ENCODE data around the gene ENO1. TPM values are rescaled to one million over a fixed set of nuclear protein-coding genes. Genes with fewer than 3 reads are reported as not detected.

The ENO1 gene
- total and polyA plus RNA-seq, 9 of the 15 experiments (the other 6 are each of a cell fraction or from before 2014, with no cell fraction given), result 2,249 to 7,472 (median 2,868) TPM

- TF ChIP-seq CTCF (IDR thresholded peaks at IDR 0.05 in 2 of 3, conservative IDR thresholded peaks at IDR 0.05 in 1 of 3; ENCODE audit: insufficient read depth in 2 of 3, low read depth in 1 of 3, low read length in 3 of 3), result peak; percentile 44 to 51 (median 45)
- TF ChIP-seq RAD21 (CRISPR knock-in tag; conservative IDR thresholded peaks at IDR 0.05 in 1 of 2, IDR thresholded peaks at IDR 0.05 in 1 of 2), result peak in 1 of 2 experiments; percentile 41; a peak in 2 of 4 replicates
- no peak for TF ChIP-seq CBX5 (IDR thresholded peaks at IDR 0.05; ENCODE audit: borderline replicate concordance, low read depth)
- peak; percentile 49; the same call in 1 of the 2 replicates for TF ChIP-seq ATF7 (IDR thresholded peaks at IDR 0.05)
- TF ChIP-seq, protein P1, sequence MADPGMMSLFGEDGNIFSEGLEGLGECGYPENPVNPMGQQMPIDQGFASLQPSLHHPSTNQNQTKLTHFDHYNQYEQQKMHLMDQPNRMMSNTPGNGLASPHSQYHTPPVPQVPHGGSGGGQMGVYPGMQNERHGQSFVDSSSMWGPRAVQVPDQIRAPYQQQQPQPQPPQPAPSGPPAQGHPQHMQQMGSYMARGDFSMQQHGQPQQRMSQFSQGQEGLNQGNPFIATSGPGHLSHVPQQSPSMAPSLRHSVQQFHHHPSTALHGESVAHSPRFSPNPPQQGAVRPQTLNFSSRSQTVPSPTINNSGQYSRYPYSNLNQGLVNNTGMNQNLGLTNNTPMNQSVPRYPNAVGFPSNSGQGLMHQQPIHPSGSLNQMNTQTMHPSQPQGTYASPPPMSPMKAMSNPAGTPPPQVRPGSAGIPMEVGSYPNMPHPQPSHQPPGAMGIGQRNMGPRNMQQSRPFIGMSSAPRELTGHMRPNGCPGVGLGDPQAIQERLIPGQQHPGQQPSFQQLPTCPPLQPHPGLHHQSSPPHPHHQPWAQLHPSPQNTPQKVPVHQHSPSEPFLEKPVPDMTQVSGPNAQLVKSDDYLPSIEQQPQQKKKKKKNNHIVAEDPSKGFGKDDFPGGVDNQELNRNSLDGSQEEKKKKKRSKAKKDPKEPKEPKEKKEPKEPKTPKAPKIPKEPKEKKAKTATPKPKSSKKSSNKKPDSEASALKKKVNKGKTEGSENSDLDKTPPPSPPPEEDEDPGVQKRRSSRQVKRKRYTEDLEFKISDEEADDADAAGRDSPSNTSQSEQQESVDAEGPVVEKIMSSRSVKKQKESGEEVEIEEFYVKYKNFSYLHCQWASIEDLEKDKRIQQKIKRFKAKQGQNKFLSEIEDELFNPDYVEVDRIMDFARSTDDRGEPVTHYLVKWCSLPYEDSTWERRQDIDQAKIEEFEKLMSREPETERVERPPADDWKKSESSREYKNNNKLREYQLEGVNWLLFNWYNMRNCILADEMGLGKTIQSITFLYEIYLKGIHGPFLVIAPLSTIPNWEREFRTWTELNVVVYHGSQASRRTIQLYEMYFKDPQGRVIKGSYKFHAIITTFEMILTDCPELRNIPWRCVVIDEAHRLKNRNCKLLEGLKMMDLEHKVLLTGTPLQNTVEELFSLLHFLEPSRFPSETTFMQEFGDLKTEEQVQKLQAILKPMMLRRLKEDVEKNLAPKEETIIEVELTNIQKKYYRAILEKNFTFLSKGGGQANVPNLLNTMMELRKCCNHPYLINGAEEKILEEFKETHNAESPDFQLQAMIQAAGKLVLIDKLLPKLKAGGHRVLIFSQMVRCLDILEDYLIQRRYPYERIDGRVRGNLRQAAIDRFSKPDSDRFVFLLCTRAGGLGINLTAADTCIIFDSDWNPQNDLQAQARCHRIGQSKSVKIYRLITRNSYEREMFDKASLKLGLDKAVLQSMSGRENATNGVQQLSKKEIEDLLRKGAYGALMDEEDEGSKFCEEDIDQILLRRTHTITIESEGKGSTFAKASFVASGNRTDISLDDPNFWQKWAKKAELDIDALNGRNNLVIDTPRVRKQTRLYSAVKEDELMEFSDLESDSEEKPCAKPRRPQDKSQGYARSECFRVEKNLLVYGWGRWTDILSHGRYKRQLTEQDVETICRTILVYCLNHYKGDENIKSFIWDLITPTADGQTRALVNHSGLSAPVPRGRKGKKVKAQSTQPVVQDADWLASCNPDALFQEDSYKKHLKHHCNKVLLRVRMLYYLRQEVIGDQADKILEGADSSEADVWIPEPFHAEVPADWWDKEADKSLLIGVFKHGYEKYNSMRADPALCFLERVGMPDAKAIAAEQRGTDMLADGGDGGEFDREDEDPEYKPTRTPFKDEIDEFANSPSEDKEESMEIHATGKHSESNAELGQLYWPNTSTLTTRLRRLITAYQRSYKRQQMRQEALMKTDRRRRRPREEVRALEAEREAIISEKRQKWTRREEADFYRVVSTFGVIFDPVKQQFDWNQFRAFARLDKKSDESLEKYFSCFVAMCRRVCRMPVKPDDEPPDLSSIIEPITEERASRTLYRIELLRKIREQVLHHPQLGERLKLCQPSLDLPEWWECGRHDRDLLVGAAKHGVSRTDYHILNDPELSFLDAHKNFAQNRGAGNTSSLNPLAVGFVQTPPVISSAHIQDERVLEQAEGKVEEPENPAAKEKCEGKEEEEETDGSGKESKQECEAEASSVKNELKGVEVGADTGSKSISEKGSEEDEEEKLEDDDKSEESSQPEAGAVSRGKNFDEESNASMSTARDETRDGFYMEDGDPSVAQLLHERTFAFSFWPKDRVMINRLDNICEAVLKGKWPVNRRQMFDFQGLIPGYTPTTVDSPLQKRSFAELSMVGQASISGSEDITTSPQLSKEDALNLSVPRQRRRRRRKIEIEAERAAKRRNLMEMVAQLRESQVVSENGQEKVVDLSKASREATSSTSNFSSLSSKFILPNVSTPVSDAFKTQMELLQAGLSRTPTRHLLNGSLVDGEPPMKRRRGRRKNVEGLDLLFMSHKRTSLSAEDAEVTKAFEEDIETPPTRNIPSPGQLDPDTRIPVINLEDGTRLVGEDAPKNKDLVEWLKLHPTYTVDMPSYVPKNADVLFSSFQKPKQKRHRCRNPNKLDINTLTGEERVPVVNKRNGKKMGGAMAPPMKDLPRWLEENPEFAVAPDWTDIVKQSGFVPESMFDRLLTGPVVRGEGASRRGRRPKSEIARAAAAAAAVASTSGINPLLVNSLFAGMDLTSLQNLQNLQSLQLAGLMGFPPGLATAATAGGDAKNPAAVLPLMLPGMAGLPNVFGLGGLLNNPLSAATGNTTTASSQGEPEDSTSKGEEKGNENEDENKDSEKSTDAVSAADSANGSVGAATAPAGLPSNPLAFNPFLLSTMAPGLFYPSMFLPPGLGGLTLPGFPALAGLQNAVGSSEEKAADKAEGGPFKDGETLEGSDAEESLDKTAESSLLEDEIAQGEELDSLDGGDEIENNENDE (IDR thresholded peaks at IDR 0.05; ENCODE audit: low read depth, low read length), result no peak
- no peak for TF ChIP-seq ATF1 (CRISPR knock-in tag; IDR thresholded peaks at IDR 0.05)
- 0 out of 2 replicates have a peak, but pooled peaks have one; percentile 12 for TF ChIP-seq ATF1 (tag; IDR thresholded peaks at IDR 0.05)
- 0 out of 2 replicates have a peak, but pooled peaks have one; percentile 48 for TF ChIP-seq FOXK1 (CRISPR knock-in tag; IDR thresholded peaks at IDR 0.05; ENCODE audit: borderline replicate concordance)
- no peak for TF ChIP-seq CBFB (CRISPR knock-in tag; IDR thresholded peaks at IDR 0.05)
- peak; percentile 1 for TF ChIP-seq CTCFL (IDR thresholded peaks at IDR 0.05; ENCODE audit: borderline replicate concordance, insufficient read depth, low read depth, low read length, poor library complexity, severe bottlenecking)
Observed at GRCh38 chr1:8845104-8846097, 33.1 kb downstream of the ENO1 start (continued).
